HG03135 (cell line): ENCODE data around the gene XIST.
"Not testable (repeated sequence)": the region's sequence is repeated elsewhere in the genome, so short reads cannot be mapped to it uniquely, and the experiment has no call there.

Experiments
- ATAC-seq: cut with Tn5 transposase; IDR thresholded peaks from one replicate; pipeline ENCODE4 v1.9.1; 2021; ENCODE audit warnings: mild to moderate bottlenecking, moderate library complexity; ENCODE audit not compliant: unreplicated experiment

Gene XIST

DNA sequence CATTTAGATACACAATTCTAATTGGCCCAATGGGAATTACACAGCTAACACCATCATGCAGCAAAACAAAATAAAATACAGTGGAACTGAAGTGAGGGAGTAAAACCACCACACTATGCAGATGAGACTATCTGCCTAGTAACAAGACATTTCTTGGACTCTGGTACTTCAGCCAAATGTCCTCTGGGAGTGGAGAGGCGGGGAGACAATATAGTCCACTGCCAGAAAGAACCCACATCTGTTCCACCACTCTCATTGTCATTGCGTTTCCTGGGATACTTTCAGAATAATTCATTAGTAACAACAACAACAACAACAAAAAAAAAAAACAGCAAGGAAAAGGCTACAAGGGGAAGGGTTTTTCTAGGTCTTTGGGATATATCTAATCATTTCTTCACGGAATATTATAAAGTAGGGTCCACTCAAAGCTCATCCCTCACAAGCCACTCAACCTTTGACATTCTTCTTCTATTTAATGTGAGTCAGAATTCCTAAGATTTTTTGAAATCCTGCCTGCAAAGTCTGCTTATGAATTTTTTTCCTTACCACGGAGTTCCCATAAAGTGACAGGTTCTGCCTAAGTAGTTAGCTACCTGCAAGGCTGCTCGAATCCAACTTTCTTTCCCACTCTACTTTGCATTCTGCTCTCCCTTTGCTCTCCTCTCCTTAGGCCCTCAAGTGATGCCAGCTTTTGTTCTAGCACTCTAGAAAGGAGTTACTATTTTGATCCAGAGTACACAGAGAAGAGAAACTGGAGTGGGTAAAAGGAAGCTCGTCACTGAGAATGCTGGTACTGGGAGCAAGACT is 34.9 kb downstream of the XIST start:
- no peak for ATAC-seq

DNA sequence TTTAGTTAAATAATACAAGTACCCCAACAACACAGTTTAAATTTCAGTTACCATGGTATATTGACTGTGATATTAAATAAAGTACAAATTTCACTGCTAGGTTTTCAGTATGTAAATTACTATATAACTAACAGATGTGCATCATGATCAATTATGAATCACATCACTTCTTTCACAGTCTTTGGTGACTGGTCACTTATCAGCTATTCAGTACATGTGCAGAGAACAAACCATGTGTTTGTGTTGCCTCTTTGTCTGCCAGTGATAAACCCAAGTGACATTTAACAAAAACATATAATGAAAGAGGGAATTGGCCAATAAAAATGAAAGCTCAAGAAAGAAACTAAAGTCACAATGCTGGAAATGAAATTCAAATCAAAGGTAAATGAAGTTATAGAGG is 40.3 kb downstream of the XIST start:
- ATAC-seq: no peak

DNA sequence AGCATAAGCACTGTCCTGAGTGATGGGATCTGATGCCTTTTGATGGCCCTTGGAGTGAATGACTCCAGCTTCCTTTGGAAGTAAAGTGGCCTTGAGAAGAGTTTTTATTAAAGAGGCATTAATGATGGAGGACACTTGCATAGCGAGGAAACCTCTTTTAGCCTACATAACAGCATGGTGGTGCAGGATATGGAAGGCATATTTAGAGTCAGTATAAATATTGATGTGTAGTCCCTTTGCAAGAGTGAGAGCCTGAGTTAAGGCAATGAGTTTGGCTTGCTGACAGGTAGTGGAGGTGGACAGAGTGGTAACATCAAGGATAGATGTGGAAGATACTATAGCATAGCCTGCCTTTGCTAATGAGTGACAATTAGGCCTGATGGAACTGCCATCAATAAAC is 48.4 kb downstream of the XIST start:
- ATAC-seq: not testable (repeated sequence)

DNA sequence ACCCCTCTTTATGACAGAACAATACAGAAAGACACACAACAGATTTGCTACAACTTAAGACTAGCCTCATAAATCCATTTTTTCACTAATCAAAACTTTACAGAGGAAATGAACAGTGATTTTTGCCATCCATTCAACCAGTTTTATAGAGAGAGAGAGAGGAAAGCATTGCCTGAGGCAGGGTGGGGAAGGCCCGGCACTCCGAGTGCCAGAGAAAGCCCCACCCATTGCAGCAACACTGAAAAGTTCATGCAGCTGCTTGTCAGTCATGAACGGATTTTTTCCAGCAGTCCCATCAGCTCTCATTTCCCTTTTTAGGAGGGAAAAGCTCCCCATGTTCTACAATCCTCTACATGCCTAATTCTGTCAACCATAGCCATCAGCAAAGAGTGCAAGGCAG is 52.6 kb downstream of the XIST start:
- ATAC-seq: no peak

DNA sequence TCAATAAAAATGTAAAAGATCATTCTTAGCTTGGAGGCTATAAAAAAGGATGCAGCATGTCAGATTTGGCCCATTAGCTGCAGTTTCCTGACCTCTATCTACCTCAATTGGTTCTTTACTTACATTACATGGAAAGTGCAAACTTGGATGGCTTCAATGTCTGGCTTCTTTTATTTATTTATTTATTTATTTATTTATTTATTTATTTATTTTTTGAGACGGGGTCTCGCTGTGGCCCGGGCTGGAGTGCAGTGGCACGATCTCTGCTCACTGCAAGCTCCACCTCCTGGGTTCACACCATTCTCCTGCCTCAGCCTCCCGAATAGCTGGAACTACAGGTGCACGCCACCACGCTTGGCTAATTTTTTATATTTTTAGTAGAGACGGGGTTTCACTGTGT is 60.0 kb downstream of the XIST start:
- ATAC-seq: not testable (repeated sequence)

DNA sequence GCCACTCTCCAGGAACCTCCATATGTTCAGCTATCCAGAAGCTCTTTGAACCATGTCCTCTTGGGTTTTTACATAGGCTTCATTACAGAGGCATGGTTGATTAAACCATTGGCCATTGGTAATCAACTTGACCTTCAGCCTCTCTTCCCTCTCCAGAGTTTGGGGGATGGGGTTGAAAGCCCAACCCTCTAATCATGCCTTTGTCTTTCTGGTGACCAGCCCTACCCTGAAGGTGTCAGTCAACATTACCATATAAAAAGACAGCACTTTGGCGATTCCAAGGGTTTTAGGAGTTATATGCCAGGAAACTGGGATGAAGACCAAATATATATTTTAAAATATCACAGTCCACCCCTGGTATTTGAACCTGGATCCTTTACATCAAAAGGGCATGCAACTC is 67.0 kb downstream of the XIST start:
- no peak for ATAC-seq
